HL-60 (cell line): ENCODE measurements around the gene TLR9.

ENCODE experiments used
- DNase-seq, 2 experiments: peaks; one replicate each; pipeline ENCODE4 v3.0.0-alpha.2; 2010 to 2020; ENCODE audit warnings: low read depth in 1 of 2, low spot score in 1 of 2
- H3K27ac ChIP-seq: fragments of 250-450 bp; sonication (Bioruptor Pico); replicated peaks from 2 replicates; pipeline ENCODE4 v1.5.1; 2020; ENCODE audit warnings: mild to moderate bottlenecking, moderate library complexity
- H3K27me3 ChIP-seq: fragments of 250-450 bp; sonication (Bioruptor Pico); 2 replicates; pipeline ENCODE4 v1.5.1; 2021; ENCODE audit warnings: mild to moderate bottlenecking, moderate library complexity; ENCODE audit not compliant: insufficient read depth, poor library complexity, severe bottlenecking
- H3K4me3 ChIP-seq: replicated peaks from 2 replicates; pipeline ENCODE4 v1.5.1; 2011; ENCODE audit warnings: mild to moderate bottlenecking, control low read depth, low read length; ENCODE audit not compliant: insufficient read depth
- GABPA ChIP-seq: IDR thresholded peaks from 2 replicates; pipeline ENCODE4 v1.6.1; 2012; ENCODE audit warnings: low read depth
- POLR2AphosphoS5 ChIP-seq: IDR thresholded peaks from 2 replicates; pipeline ENCODE4 v1.6.1; 2012; ENCODE audit warnings: low read depth
- SPI1 ChIP-seq: IDR thresholded peaks from 2 replicates; pipeline ENCODE4 v1.6.1; 2012; ENCODE audit warnings: low read depth, mild to moderate bottlenecking, borderline replicate concordance
- TF ChIP-seq, protein P1 (sequence below): IDR thresholded peaks from one replicate; pipeline ENCODE4 v1.5.1; 2011; ENCODE audit warnings: low read length, control low read depth, inconsistent platforms; ENCODE audit not compliant: insufficient read depth
- TF ChIP-seq, protein P2 (sequence below): IDR thresholded peaks from 2 replicates; pipeline ENCODE4 v1.6.1; 2012; ENCODE audit warnings: low read depth; ENCODE audit not compliant: insufficient replicate concordance

Gene TLR9

GRCh38 chr3:52176180-52176752, 49.2 kb downstream of the TLR9 start:
- Histone ChIP-seq H3K27ac (no peak overlapping the region), H3K27me3 (no peaks in the 10 kb centered on the region), H3K4me3 (no peak overlapping the region)
- TF ChIP-seq, protein P1, sequence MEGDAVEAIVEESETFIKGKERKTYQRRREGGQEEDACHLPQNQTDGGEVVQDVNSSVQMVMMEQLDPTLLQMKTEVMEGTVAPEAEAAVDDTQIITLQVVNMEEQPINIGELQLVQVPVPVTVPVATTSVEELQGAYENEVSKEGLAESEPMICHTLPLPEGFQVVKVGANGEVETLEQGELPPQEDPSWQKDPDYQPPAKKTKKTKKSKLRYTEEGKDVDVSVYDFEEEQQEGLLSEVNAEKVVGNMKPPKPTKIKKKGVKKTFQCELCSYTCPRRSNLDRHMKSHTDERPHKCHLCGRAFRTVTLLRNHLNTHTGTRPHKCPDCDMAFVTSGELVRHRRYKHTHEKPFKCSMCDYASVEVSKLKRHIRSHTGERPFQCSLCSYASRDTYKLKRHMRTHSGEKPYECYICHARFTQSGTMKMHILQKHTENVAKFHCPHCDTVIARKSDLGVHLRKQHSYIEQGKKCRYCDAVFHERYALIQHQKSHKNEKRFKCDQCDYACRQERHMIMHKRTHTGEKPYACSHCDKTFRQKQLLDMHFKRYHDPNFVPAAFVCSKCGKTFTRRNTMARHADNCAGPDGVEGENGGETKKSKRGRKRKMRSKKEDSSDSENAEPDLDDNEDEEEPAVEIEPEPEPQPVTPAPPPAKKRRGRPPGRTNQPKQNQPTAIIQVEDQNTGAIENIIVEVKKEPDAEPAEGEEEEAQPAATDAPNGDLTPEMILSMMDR, result no peak
- TF ChIP-seq, protein P2, sequence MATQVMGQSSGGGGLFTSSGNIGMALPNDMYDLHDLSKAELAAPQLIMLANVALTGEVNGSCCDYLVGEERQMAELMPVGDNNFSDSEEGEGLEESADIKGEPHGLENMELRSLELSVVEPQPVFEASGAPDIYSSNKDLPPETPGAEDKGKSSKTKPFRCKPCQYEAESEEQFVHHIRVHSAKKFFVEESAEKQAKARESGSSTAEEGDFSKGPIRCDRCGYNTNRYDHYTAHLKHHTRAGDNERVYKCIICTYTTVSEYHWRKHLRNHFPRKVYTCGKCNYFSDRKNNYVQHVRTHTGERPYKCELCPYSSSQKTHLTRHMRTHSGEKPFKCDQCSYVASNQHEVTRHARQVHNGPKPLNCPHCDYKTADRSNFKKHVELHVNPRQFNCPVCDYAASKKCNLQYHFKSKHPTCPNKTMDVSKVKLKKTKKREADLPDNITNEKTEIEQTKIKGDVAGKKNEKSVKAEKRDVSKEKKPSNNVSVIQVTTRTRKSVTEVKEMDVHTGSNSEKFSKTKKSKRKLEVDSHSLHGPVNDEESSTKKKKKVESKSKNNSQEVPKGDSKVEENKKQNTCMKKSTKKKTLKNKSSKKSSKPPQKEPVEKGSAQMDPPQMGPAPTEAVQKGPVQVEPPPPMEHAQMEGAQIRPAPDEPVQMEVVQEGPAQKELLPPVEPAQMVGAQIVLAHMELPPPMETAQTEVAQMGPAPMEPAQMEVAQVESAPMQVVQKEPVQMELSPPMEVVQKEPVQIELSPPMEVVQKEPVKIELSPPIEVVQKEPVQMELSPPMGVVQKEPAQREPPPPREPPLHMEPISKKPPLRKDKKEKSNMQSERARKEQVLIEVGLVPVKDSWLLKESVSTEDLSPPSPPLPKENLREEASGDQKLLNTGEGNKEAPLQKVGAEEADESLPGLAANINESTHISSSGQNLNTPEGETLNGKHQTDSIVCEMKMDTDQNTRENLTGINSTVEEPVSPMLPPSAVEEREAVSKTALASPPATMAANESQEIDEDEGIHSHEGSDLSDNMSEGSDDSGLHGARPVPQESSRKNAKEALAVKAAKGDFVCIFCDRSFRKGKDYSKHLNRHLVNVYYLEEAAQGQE, result no peak
- TF ChIP-seq POLR2AphosphoS5 (no peak), GABPA (no peak), SPI1 (no peak)
- no peak for DNase-seq

- DNase-seq, result no peak
Measured at GRCh38 chr3:52175416-52176179, 49.8 kb downstream of the TLR9 start.

DNA sequence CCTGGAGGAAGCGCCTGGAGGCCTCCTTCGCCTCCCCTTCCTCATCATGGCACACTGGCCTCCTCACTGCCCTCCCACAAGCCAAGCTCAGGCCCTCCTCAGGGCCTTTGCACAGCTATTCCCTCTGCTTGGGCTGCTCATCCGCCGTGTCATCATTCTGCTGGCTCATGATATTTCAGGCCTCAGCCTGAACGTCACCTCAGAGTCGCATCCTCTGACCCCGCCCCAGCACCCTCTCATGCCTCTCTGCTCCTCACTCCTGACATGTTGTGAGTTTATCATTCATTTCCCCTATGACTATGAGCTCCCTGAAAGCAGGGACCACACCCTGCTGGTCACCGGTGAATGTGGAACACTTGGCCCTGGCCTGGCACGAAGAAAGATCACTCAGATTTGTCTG, 50.5 kb downstream of the TLR9 start:
- TF ChIP-seq, protein P2, result no peak
- TF ChIP-seq, protein P1, result no peak

More at GRCh38 chr3:52175416-52176179, 49.8 kb downstream of the TLR9 start:
- Histone ChIP-seq H3K27me3 (no peaks in the 10 kb centered on the region), H3K4me3 (no peak overlapping the region), H3K27ac (no peak overlapping the region)
- TF ChIP-seq, protein P1, result no peak
- TF ChIP-seq, protein P2, result no peak
- TF ChIP-seq GABPA, result no peak
- TF ChIP-seq POLR2AphosphoS5, result no peak
- TF ChIP-seq SPI1, result no peak

More for the DNA sequence above, 50.5 kb downstream of the TLR9 start:
- no peak overlapping the region for H3K4me3 ChIP-seq
- H3K27me3 ChIP-seq, result no peaks in the 10 kb centered on the region
- DNase-seq, result no peak
- H3K27ac ChIP-seq, result no peak overlapping the region
